Coronary artery (tissue), 2 donors: ENCODE measurements around the gene BICRA.

Source experiments
- DNase-seq: peaks from one replicate; pipeline ENCODE4 v3.0.0-alpha.2; 2017; ENCODE audit warnings: low spot score
- H3K27ac ChIP-seq, 2 donors: fragments of 200-600 bp; sonication (generic); one replicate each; pipeline ENCODE4 v1.5.1; 2016 to 2019
- H3K4me3 ChIP-seq: fragments of 200-600 bp; sonication (generic); 2 replicates; pipeline ENCODE4 v1.5.1; 2016; ENCODE audit warnings: mild to moderate bottlenecking, moderate library complexity
- TF ChIP-seq, protein P1 (sequence below): fragments of 200-600 bp; sonication (generic); IDR thresholded peaks from one replicate; pipeline ENCODE4 v1.5.1; 2019; ENCODE audit warnings: antibody characterized with exemption

The BICRA gene

GRCh38 chr19:47697863-47698609, 89.1 kb downstream of the BICRA start:
- peak overlapping the region in 1 of 2 donors; percentile 46 for H3K27ac ChIP-seq
- no peak for DNase-seq
- TF ChIP-seq, protein P1, sequence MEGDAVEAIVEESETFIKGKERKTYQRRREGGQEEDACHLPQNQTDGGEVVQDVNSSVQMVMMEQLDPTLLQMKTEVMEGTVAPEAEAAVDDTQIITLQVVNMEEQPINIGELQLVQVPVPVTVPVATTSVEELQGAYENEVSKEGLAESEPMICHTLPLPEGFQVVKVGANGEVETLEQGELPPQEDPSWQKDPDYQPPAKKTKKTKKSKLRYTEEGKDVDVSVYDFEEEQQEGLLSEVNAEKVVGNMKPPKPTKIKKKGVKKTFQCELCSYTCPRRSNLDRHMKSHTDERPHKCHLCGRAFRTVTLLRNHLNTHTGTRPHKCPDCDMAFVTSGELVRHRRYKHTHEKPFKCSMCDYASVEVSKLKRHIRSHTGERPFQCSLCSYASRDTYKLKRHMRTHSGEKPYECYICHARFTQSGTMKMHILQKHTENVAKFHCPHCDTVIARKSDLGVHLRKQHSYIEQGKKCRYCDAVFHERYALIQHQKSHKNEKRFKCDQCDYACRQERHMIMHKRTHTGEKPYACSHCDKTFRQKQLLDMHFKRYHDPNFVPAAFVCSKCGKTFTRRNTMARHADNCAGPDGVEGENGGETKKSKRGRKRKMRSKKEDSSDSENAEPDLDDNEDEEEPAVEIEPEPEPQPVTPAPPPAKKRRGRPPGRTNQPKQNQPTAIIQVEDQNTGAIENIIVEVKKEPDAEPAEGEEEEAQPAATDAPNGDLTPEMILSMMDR = peak; percentile 94
- no peak overlapping the region for H3K4me3 ChIP-seq

DNA sequence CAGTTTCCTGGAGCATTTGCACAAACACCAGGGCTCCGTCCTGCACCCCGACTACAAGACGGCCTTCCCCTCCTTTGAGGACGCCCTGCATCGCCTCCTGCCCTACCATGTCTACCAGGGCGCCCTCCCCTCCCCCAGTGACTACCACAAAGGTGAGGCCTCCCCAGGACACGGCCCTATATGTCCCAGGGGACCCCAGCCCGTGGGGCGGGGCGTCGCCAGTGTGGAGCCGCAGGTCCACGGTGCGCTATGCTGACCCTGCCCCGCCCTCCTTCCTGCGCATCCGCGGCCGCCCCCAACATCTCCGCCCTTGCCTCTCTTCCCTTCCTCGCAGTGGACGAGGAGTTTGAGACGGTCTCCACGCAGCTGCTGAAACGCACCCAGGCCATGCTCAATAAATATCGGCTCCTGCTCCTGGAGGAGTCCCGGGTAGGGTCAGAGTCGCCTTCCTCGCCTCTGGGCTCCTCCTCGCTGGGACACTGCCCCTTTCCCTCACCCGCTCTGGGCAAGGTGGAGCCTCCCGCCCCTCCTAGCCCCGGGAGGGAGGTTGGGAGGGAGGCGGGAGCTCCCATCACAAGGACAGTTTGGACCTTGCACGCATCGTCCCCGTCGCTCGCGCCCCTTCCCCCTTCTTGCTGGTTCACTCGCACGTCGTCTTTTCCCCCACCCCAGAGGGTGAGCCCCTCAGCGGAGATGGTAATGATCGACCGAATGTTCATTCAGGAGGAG, 89.9 kb downstream of the BICRA start:
- H3K27ac ChIP-seq = no peak overlapping the region
- H3K4me3 ChIP-seq = no peak overlapping the region
- TF ChIP-seq, protein P1 = no peak
- DNase-seq = no peak

DNA sequence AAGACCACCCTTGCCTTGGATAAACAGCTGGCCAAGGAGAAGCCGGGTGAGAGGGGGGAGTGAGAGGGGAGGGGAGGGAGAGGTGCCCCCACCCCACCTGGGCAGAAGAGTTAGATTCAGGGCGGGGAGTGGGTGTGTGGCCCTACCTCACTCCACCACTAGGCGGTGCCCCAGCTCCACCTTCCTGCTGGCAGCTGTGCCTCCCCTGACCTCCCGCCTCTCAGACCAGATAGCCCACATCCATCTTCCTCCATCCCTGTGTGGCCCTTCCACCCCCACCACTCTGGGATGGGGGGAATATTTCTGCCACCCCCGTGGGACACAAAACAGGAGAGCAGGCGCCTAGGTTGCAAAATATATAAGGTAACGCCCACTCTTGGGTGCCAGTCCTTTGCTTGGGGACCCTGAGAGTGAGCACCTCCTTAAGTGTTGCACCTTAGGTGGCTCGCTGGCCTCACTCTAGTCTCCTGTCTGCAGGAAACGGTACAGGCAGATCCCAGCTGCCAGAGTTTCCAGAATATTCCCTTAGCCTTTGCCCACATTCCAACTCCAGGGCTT, 90.5 kb downstream of the BICRA start:
- TF ChIP-seq, protein P1 = peak; percentile 61
- H3K4me3 ChIP-seq = no peak overlapping the region
- no peak for DNase-seq
- no peak overlapping the region for H3K27ac ChIP-seq

DNA sequence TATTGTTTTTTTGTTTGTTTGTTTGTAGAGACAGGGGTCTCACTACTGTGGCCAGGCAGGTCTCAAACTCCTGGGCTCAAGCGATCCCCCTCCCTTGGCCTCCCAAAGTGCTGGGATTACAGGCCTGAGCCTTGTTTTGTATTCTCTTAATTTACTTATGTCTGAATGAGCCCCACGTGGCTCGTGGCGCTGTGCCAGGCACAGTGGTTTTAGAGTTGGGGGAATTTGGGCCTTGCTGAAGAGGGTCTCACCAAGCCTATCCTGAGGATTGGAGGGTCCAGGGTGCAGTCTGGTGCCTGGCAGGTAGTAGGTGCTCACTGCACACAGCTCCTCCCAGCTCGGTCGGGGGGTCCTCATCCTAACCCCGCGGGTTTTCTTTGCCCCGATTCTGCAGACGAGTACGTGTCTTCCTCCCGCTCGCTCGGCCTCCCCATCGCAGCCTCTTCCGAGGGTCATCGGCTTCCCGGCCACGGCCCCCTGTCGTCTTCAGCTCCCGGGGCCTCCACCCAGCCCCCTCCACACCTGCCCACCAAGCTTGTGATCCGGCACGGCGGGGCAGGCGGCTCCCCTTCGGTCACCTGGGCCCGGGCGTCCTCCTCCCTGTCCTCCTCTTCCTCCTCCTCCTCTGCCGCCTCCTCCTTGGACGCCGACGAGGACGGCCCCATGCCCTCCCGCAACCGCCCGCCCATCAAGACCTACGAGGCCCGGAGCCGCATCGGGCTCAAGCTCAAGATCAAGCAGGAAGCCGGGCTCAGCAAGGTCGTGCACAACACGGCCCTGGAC, 92.2 kb downstream of the BICRA start:
- DNase-seq = no peak
- TF ChIP-seq, protein P1 = no peak
- no peak overlapping the region for H3K4me3 ChIP-seq
- no peak overlapping the region for H3K27ac ChIP-seq

DNA sequence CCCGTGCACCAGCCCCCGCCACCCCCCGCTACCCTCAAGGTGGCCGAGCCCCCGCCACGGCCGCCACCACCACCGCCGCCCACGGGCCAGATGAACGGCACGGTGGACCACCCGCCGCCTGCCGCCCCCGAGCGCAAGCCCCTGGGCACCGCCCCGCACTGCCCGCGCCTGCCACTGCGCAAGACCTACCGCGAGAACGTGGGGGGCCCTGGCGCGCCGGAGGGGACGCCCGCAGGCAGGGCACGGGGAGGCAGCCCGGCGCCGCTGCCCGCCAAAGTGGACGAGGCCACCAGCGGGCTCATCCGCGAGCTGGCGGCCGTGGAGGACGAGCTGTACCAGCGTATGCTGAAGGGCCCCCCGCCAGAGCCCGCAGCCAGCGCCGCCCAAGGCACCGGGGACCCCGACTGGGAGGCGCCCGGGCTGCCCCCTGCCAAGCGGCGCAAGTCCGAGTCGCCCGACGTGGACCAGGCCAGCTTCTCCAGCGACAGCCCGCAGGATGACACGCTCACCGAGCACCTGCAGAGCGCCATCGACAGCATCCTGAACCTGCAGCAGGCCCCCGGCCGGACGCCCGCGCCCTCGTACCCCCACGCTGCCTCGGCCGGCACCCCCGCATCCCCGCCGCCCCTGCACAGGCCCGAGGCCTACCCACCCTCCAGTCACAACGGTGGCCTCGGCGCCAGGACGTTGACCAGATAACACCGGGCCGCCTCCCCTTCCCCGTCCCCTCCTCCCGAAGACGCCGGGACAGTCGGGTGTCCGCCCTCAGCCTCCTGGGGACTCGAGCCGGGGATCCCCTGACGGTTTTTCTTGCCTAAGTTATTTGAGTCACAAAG, 93.0 kb downstream of the BICRA start:
- TF ChIP-seq, protein P1 = no peak
- no peak for DNase-seq
- no peak overlapping the region for H3K27ac ChIP-seq

GRCh38 chr19:47702671-47703070, 93.7 kb downstream of the BICRA start:
- no peak for DNase-seq
- Histone ChIP-seq H3K4me3 (no peak overlapping the region), H3K27ac (no peak overlapping the region)
- TF ChIP-seq, protein P1 = no peak

More for the DNA sequence above, 93.0 kb downstream of the BICRA start:
- no peak overlapping the region for H3K4me3 ChIP-seq
